Measurements from ENCODE around the gene FMNL2. TPM values are rescaled to one million over a fixed set of nuclear protein-coding genes. Genes with fewer than 3 reads are reported as not detected.

Gene FMNL2
- total RNA-seq, 1 donor from 2014 or later, result 1.5 TPM

GRCh38 chr2:152402780-152403759, 68.1 kb downstream of the FMNL2 start:
- intact Hi-C loops (cut with micrococcal nuclease), result loop anchor here (1.0 to 10.0 kb wide), 2 partner anchors 222 to 315 kb away; partner anchors contain the start of gene ARL6IP6

- intact Hi-C loops (cut with micrococcal nuclease), result loop anchor here (2.0 to 10.0 kb wide), 3 partner anchors 71 to 229 kb away; partner anchors contain the start of gene FMNL2
These were observed 70.5 kb downstream of the FMNL2 start for GRCh38 chr2:152405206-152406118.

- intact Hi-C loops (cut with micrococcal nuclease), result loop anchor here (2.0 to 10.0 kb wide), 3 partner anchors 71 to 229 kb away; partner anchors contain the start of gene FMNL2
These were observed 71.3 kb downstream of the FMNL2 start for GRCh38 chr2:152406119-152406835.

GRCh38 chr2:152406836-152407161, 71.8 kb downstream of the FMNL2 start:
- intact Hi-C loops (cut with micrococcal nuclease), result loop anchor here (2.0 to 10.0 kb wide), 3 partner anchors 72 to 230 kb away; partner anchors contain the start of gene FMNL2

GRCh38 chr2:152407204-152407721, 72.3 kb downstream of the FMNL2 start:
- intact Hi-C loops (cut with micrococcal nuclease), result loop anchor here (2.0 to 10.0 kb wide), 3 partner anchors 72 to 230 kb away; partner anchors contain the start of gene FMNL2

- intact Hi-C loops (cut with micrococcal nuclease), result loop anchor here (2.0 to 10.0 kb wide), 3 partner anchors 73 to 231 kb away; partner anchors contain the start of gene FMNL2
These were observed 72.8 kb downstream of the FMNL2 start for GRCh38 chr2:152407806-152408205.

GRCh38 chr2:152408254-152408653, 73.3 kb downstream of the FMNL2 start:
- intact Hi-C loops (cut with micrococcal nuclease), result loop anchor here (10.0 kb wide), 1 partner anchor 217 kb away; no protein-coding TSS in a partner anchor

GRCh38 chr2:152409386-152410164, 74.6 kb downstream of the FMNL2 start:
- intact Hi-C loops (cut with micrococcal nuclease), result loop anchor here (10.0 kb wide), 1 partner anchor 215 kb away; no protein-coding TSS in a partner anchor

- intact Hi-C loops (cut with micrococcal nuclease), result no loop called here
These were observed 75.2 kb downstream of the FMNL2 start for GRCh38 chr2:152410165-152410597.

- intact Hi-C loops (cut with micrococcal nuclease), result no loop called here
These were observed 76.2 kb downstream of the FMNL2 start for GRCh38 chr2:152411154-152411553.

GRCh38 chr2:152413228-152414030, 78.5 kb downstream of the FMNL2 start:
- intact Hi-C loops (cut with micrococcal nuclease), result no loop called here

- intact Hi-C loops (cut with micrococcal nuclease), result no loop called here
These were observed 80.3 kb downstream of the FMNL2 start for GRCh38 chr2:152415231-152415642.

GRCh38 chr2:152415796-152416195, 80.8 kb downstream of the FMNL2 start:
- intact Hi-C loops (cut with micrococcal nuclease), result no loop called here

- intact Hi-C loops (cut with micrococcal nuclease), result no loop called here
These were observed 83.7 kb downstream of the FMNL2 start for GRCh38 chr2:152418688-152419087.

GRCh38 chr2:152419944-152420343, 85.0 kb downstream of the FMNL2 start:
- intact Hi-C loops (cut with micrococcal nuclease), result no loop called here

GRCh38 chr2:152420363-152420762, 85.4 kb downstream of the FMNL2 start:
- intact Hi-C loops (cut with micrococcal nuclease), result no loop called here

- intact Hi-C loops (cut with micrococcal nuclease), result no loop called here
These were observed 86.0 kb downstream of the FMNL2 start for GRCh38 chr2:152420936-152421335.

- intact Hi-C loops (cut with micrococcal nuclease), result no loop called here
These were observed 86.8 kb downstream of the FMNL2 start for GRCh38 chr2:152421521-152422370.

All from T-helper 2 cell treated with Interferon-gamma antibody and Interleukin-4, amounts not matched to agents 100 ng/mL and 5 ng/mL, for 36 hours (primary cell).